Gastroesophageal sphincter (tissue), 4 donors: ENCODE data around the gene GPR173. TPM values are rescaled to one million over a fixed set of nuclear protein-coding genes. Genes with fewer than 3 reads are reported as not detected.

Experiments used
- ATAC-seq: fragments of 150-250 bp; one replicate; pipeline ENCODE4 v1.9.1; 2016; ENCODE audit warnings: mild to moderate bottlenecking, moderate library complexity
- H3K27ac ChIP-seq, 4 donors: fragments of 200-600 bp; sonication (generic) in 3 of 4; 1 replicate in 3 of 4; 2 replicates in 1 of 4; pipeline ENCODE4 v1.5.1; 2016 to 2019
- H3K27me3 ChIP-seq: fragments of 200-600 bp; sonication (generic); one replicate; pipeline ENCODE4 v1.5.1; 2019
- H3K36me3 ChIP-seq, 2 donors: fragments of 200-600 bp; sonication (generic); one replicate each; pipeline ENCODE4 v1.5.1; 2019; ENCODE audit warnings: control low read depth in 1 of 2
- H3K4me1 ChIP-seq, 3 donors: fragments of 200-600 bp; sonication (generic); 1 replicate in 2 of 3; 2 replicates in 1 of 3; pipeline ENCODE4 v1.5.1; 2016 to 2019; ENCODE audit warnings: control low read depth in 2 of 3
- H3K4me3 ChIP-seq, 2 donors: fragments of 200-600 bp; sonication (generic); one replicate each; pipeline ENCODE4 v1.5.1; 2019; ENCODE audit warnings: mild to moderate bottlenecking in 1 of 2, moderate library complexity in 1 of 2
- H3K9me3 ChIP-seq, 3 donors: fragments of 200-600 bp; sonication (generic); one replicate each; pipeline ENCODE4 v1.5.1; 2017 to 2019; ENCODE audit warnings: control low read depth in 2 of 3
- CTCF ChIP-seq, 4 experiments: fragments of 200-600 bp in 2 of 4; fragments of 450-650 bp in 2 of 4; sonication (generic) in 1 of 4; IDR thresholded peaks; one replicate each; pipeline ENCODE4 v1.5.1; 2017 to 2019; ENCODE audit warnings: antibody characterized with exemption in 4 of 4, mild to moderate bottlenecking in 2 of 4, moderate library complexity in 2 of 4
- EP300 ChIP-seq: sonication (generic); formaldehyde crosslinking; IDR thresholded peaks from one replicate; pipeline ENCODE4 v1.6.1; 2017; ENCODE audit warnings: antibody characterized with exemption, mild to moderate bottlenecking
- POLR2A ChIP-seq, 2 donors: fragments of 450-650 bp; IDR thresholded peaks; one replicate each; pipeline ENCODE4 v1.6.1; 2017; ENCODE audit warnings: antibody characterized with exemption in 2 of 2, mild to moderate bottlenecking in 2 of 2, moderate library complexity in 1 of 2
- POLR2AphosphoS5 ChIP-seq: sonication (generic); formaldehyde crosslinking; IDR thresholded peaks from one replicate; pipeline ENCODE4 v1.6.1; 2017; ENCODE audit warnings: antibody characterized with exemption
- WGBS, 2 donors: methylation state at CpG; one replicate each; pipeline ENCODE4 v1.1.5; 2018; ENCODE audit warnings: low coverage in 1 of 2; 5-methylcytosine and 5-hydroxymethylcytosine counted together
- total RNA-seq, 4 donors: library from RNA; depleted of rRNA; stranded (reverse); fragments of >200 nt; gene quantifications; one replicate each; pipeline ENCODE4 v1.1.0, GENCODE V29; 2016

GPR173 gene
- total RNA-seq, 4 donors from 2014 or later, result 0.67 to 2.5 (median 0.99) TPM

- H3K9me3 ChIP-seq, result no peaks in the 10 kb centered on the region
- H3K4me1 ChIP-seq, result no peaks in the 10 kb centered on the region
- peaks cover 5% of the 10 kb centered on the region for H3K27me3 ChIP-seq
- no peak overlapping the region for H3K4me3 ChIP-seq
- H3K36me3 ChIP-seq, result no peaks in the 10 kb centered on the region
- no peak for TF ChIP-seq POLR2A (IDR thresholded peaks at IDR 0.05)
- no peak for TF ChIP-seq POLR2AphosphoS5
- TF ChIP-seq CTCF (IDR thresholded peaks at IDR 0.05), result no peak
- no peak for TF ChIP-seq EP300
- 29 to 30% methylated on average over 3 of the region's 4 CpGs for WGBS, 2 donors
- no peak overlapping the region for H3K27ac ChIP-seq
- ATAC-seq, result no peak
Observed at GRCh38 chrX:53018627-53019026, 30.0 kb upstream of the GPR173 start.

- no peak overlapping the region for H3K27ac ChIP-seq
- WGBS, 2 donors, result 30% methylated on average over 2 of the region's 8 CpGs; no CpG with 5 or more reads in 1 of the 2 donors
- no peak for ATAC-seq
- H3K27me3 ChIP-seq, result no peaks in the 10 kb centered on the region
- no peaks in the 10 kb centered on the region for H3K4me1 ChIP-seq
- no peak overlapping the region for H3K4me3 ChIP-seq
- no peak for TF ChIP-seq EP300
- TF ChIP-seq CTCF (IDR thresholded peaks at IDR 0.05), result no peak
- no peak for TF ChIP-seq POLR2A (IDR thresholded peaks at IDR 0.05)
- TF ChIP-seq POLR2AphosphoS5, result no peak
- no peaks in the 10 kb centered on the region for H3K9me3 ChIP-seq
- no peaks in the 10 kb centered on the region for H3K36me3 ChIP-seq
Observed at GRCh38 chrX:53022381-53022780, 26.2 kb upstream of the GPR173 start.

- TF ChIP-seq POLR2A (IDR thresholded peaks at IDR 0.05) (no peak), CTCF (IDR thresholded peaks at IDR 0.05) (no peak), EP300 (no peak), POLR2AphosphoS5 (no peak)
Observed at GRCh38 chrX:53028678-53029077, 19.9 kb upstream of the GPR173 start.

GRCh38 chrX:53031380-53031779 is 17.2 kb upstream of the GPR173 start:
- H3K9me3 ChIP-seq, result no peaks in the 10 kb centered on the region
- H3K27ac ChIP-seq, result no peak overlapping the region
- no peaks in the 10 kb centered on the region for H3K27me3 ChIP-seq
- H3K4me1 ChIP-seq, result no peaks in the 10 kb centered on the region
- no peak overlapping the region for H3K4me3 ChIP-seq
- WGBS, 2 donors, result 21 to 34% methylated on average over 2 to 4 of the region's 4 CpGs
- no peaks in the 10 kb centered on the region for H3K36me3 ChIP-seq
- no peak for ATAC-seq
- TF ChIP-seq EP300, result no peak
- no peak for TF ChIP-seq POLR2A (IDR thresholded peaks at IDR 0.05)
- TF ChIP-seq CTCF (IDR thresholded peaks at IDR 0.05), result no peak
- no peak for TF ChIP-seq POLR2AphosphoS5

More at GRCh38 chrX:53028678-53029077, 19.9 kb upstream of the GPR173 start:
- H3K4me1 ChIP-seq, result no peaks in the 10 kb centered on the region
- H3K36me3 ChIP-seq, result no peaks in the 10 kb centered on the region
- WGBS, 2 donors, result no CpG with 5 or more reads among the region's 1 CpG
- H3K9me3 ChIP-seq, result no peaks in the 10 kb centered on the region
- H3K27me3 ChIP-seq, result no peaks in the 10 kb centered on the region
- no peak for ATAC-seq
- H3K27ac ChIP-seq, result no peak overlapping the region
- no peak overlapping the region for H3K4me3 ChIP-seq

GRCh38 chrX:53036149-53036548 is 12.4 kb upstream of the GPR173 start:
- TF ChIP-seq CTCF (IDR thresholded peaks at IDR 0.05), result no peak
- TF ChIP-seq EP300, result no peak
- TF ChIP-seq POLR2A (IDR thresholded peaks at IDR 0.05), result no peak
- no peak for TF ChIP-seq POLR2AphosphoS5
- no peak overlapping the region for H3K4me3 ChIP-seq
- WGBS, 2 donors, result 42 to 49% methylated on average over 4 of the region's 5 CpGs
- peaks cover 3% of the 10 kb centered on the region for H3K27me3 ChIP-seq
- ATAC-seq, result no peak
- no peak overlapping the region for H3K27ac ChIP-seq
- no peaks in the 10 kb centered on the region for H3K9me3 ChIP-seq
- H3K36me3 ChIP-seq, result no peaks in the 10 kb centered on the region
- H3K4me1 ChIP-seq, result no peaks in the 10 kb centered on the region
